ENCODE results near the gene VPS37C. TPM values are rescaled to one million over a fixed set of nuclear protein-coding genes. Genes with fewer than 3 reads are reported as not detected.

VPS37C gene
- total RNA-seq, 1 experiment from 2014 or later: 29.0 TPM

- Histone ChIP-seq H3K4me3 (peak overlapping the region; percentile 37; the same call in 1 of the 2 replicates), H4K20me1 (ENCODE audit: insufficient read depth) (no peaks in the 10 kb centered on the region), H3F3A (ENCODE audit: insufficient read depth, low read depth) (peaks cover 8% of the 10 kb centered on the region), H3K27me3 (ENCODE audit: insufficient read depth, low read depth) (no peaks in the 10 kb centered on the region), H3K4me1 (replicated peaks; ENCODE audit: insufficient read depth) (peaks cover 19% of the 10 kb centered on the region), H2AFZ (peak overlapping the region; percentile 59; the same call in 1 of the 2 replicates), H3K79me2 (ENCODE audit: low read depth) (no peaks in the 10 kb centered on the region), H3K27ac (peak overlapping the region; percentile 40), H3K9me2 (ENCODE audit: insufficient read depth) (no peaks in the 10 kb centered on the region), H3K4me2 (peak overlapping the region; percentile 75), H3K9me3 (ENCODE audit: insufficient read depth, low read depth) (no peaks in the 10 kb centered on the region), H3K36me3 (ENCODE audit: low read depth) (no peaks in the 10 kb centered on the region)
- no TSS peak for BruUV-seq (replicated peaks)
- intact Hi-C loops (cut with micrococcal nuclease; ENCODE audit: unreplicated experiment): loop anchor here (1.0 kb wide), 6 partner anchors 43 to 299 kb away; no protein-coding TSS in a partner anchor
- TF ChIP-seq CTCF (conservative IDR thresholded peaks at IDR 0.05) (peak; percentile 100), EZH2 (IDR thresholded peaks at IDR 0.05; ENCODE audit: low read depth) (no peak)
- POLR2A ChIA-PET (ENCODE audit: unreplicated experiment): no interaction called here
- CTCF ChIA-PET: interaction anchor here (0.6 kb wide), 2 partner anchors 75 to 163 kb away, joined by 6 to 7 read pairs; no protein-coding TSS in a partner anchor
- peak; percentile 85 to 93 for DNase-seq
These were observed 31.3 kb downstream of the VPS37C start for GRCh38 chr11:61129639-61130523.

GRCh38 chr11:61128947-61129638 is 32.1 kb downstream of the VPS37C start:
- peak overlapping the region; percentile 75; the same call in 1 of the 2 replicates for H3K4me2 ChIP-seq
- TF ChIP-seq CTCF (conservative IDR thresholded peaks at IDR 0.05) (no peak), EZH2 (IDR thresholded peaks at IDR 0.05; ENCODE audit: low read depth) (no peak)
- no peak for DNase-seq

DNA sequence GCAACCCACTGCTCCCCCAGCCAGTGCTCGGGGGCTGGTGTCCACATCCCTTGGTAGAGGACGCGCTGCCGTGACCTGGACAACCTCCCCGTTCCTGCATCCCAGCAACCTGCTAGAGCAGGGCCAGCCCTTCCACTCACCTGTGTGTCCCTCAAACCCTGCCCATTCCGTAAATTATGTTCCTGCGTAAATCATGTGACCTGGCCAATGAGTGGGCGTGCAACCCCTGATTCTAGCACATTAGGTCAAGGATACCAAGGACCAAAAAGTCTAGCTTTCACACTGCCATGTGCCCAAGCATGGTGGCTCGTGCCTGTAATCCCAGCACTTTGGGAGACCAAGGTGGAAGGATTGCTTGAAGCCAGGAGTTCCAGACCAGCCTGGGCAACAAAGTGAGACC is 33.2 kb downstream of the VPS37C start:
- no TSS peak for BruUV-seq (replicated peaks)
- intact Hi-C loops (cut with micrococcal nuclease; ENCODE audit: unreplicated experiment): no loop called here
- CTCF ChIA-PET: interaction anchor here (0.6 kb wide), 1 partner anchor 64 kb away, joined by 3 read pairs; no protein-coding TSS in a partner anchor

More at GRCh38 chr11:61128947-61129638, 32.1 kb downstream of the VPS37C start:
- Histone ChIP-seq H3K4me3 (no peak overlapping the region), H3K9me2 (ENCODE audit: insufficient read depth) (no peaks in the 10 kb centered on the region), H3K36me3 (ENCODE audit: low read depth) (no peaks in the 10 kb centered on the region), H4K20me1 (ENCODE audit: insufficient read depth) (no peaks in the 10 kb centered on the region), H3K9me3 (ENCODE audit: insufficient read depth, low read depth) (no peaks in the 10 kb centered on the region), H3K79me2 (ENCODE audit: low read depth) (no peaks in the 10 kb centered on the region), H3K27ac (no peak overlapping the region), H2AFZ (no peak overlapping the region), H3K27me3 (ENCODE audit: insufficient read depth, low read depth) (no peaks in the 10 kb centered on the region), H3F3A (ENCODE audit: insufficient read depth, low read depth) (peaks cover 8% of the 10 kb centered on the region), H3K4me1 (replicated peaks; ENCODE audit: insufficient read depth) (peaks cover 24% of the 10 kb centered on the region)
- BruUV-seq (replicated peaks): no TSS peak
- POLR2A ChIA-PET (ENCODE audit: unreplicated experiment): no interaction called here
- intact Hi-C loops (cut with micrococcal nuclease; ENCODE audit: unreplicated experiment): loop anchor here (1.0 kb wide), 5 partner anchors 44 to 298 kb away; no protein-coding TSS in a partner anchor
- CTCF ChIA-PET: interaction anchor here (0.6 to 0.7 kb wide), 3 partner anchors 74 to 211 kb away, joined by 3 to 7 read pairs (median 6); no protein-coding TSS in a partner anchor

More for the DNA sequence above, 33.2 kb downstream of the VPS37C start:
- TF ChIP-seq EZH2 (IDR thresholded peaks at IDR 0.05; ENCODE audit: low read depth) (no peak), CTCF (conservative IDR thresholded peaks at IDR 0.05) (no peak)
- Histone ChIP-seq H3F3A (ENCODE audit: insufficient read depth, low read depth) (peaks cover 8% of the 10 kb centered on the region), H2AFZ (no peak overlapping the region), H4K20me1 (ENCODE audit: insufficient read depth) (no peaks in the 10 kb centered on the region), H3K4me1 (replicated peaks; ENCODE audit: insufficient read depth) (peaks cover 24% of the 10 kb centered on the region), H3K27me3 (ENCODE audit: insufficient read depth, low read depth) (no peaks in the 10 kb centered on the region), H3K9me2 (ENCODE audit: insufficient read depth) (no peaks in the 10 kb centered on the region), H3K9me3 (ENCODE audit: insufficient read depth, low read depth) (no peaks in the 10 kb centered on the region), H3K27ac (no peak overlapping the region), H3K79me2 (ENCODE audit: low read depth) (no peaks in the 10 kb centered on the region), H3K4me2 (no peak overlapping the region), H3K4me3 (no peak overlapping the region), H3K36me3 (ENCODE audit: low read depth) (no peaks in the 10 kb centered on the region)
- DNase-seq: no peak
- POLR2A ChIA-PET (ENCODE audit: unreplicated experiment): no interaction called here

Measured in PC-9 (cell line).